ENCODE results near the gene CRY2.

DNA sequence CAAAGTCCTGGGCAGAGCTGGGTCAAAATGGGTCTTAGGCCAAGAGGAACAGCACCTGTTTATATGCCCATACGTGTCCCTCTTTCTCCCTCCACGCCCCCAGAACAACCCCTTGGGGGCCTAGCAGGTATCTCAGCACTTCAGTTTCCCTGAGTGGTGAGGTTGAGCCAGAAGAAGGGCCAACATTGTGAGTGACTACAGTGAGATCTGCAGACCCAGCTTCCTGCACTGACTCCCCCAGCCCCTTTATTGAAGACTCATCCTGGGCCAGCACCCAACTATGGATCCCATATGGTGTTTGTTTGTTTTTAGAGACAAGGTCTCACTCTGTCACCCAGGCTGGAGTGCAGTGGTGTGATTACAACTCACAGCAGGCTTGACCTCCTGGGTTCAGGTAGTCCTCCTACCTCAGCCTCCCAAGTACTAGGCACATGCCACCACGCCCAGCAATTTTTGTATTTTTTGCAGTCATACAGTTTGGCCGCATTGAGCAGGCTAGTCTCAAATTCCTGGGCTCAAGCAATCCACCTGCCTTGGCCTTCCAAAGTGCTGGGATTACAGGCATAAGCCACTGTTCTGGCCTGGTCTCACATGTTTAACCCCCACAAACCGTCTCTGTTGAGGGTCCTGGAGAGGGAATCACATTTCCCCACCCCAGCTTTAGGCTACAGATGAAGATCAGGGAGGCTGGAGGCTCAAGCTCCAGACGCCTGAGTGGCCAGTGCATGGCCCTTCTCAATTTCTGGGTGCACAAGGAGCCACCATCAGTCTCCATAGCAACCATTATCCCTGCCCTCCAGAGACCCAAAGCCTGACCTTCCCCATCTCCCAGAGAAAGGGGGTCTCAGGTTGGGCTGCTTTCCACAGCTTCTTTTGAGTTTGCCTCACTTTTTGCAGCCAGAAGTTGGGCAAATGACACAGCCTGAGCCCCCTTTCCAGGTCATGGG lies 73.5 kb downstream of the CRY2 start:
- TF ChIP-seq PATZ1 (CRISPR knock-in tag; IDR thresholded peaks at IDR 0.05; ENCODE audit: borderline replicate concordance) (no peak), ZNF70 (CRISPR knock-in tag; IDR thresholded peaks at IDR 0.05) (no peak), ISL1 (CRISPR knock-in tag; IDR thresholded peaks at IDR 0.05) (no peak), ZC3H10 (CRISPR knock-in tag; IDR thresholded peaks at IDR 0.05) (no peak), OSR1 (CRISPR knock-in tag; IDR thresholded peaks at IDR 0.05) (no peak), ZNF8 (CRISPR knock-in tag; IDR thresholded peaks at IDR 0.05) (no peak), TCF4 (CRISPR knock-in tag; IDR thresholded peaks at IDR 0.05; ENCODE audit: borderline replicate concordance) (no peak), ZNF565 (CRISPR knock-in tag; conservative IDR thresholded peaks at IDR 0.05; ENCODE audit: low read depth) (no peak), ZFP3 (CRISPR knock-in tag; IDR thresholded peaks at IDR 0.05) (no peak), ESRRG (CRISPR knock-in tag; IDR thresholded peaks at IDR 0.05) (no peak), PPARA (CRISPR knock-in tag; IDR thresholded peaks at IDR 0.05; ENCODE audit: borderline replicate concordance) (no peak)
- TF ChIP-seq, protein P1, sequence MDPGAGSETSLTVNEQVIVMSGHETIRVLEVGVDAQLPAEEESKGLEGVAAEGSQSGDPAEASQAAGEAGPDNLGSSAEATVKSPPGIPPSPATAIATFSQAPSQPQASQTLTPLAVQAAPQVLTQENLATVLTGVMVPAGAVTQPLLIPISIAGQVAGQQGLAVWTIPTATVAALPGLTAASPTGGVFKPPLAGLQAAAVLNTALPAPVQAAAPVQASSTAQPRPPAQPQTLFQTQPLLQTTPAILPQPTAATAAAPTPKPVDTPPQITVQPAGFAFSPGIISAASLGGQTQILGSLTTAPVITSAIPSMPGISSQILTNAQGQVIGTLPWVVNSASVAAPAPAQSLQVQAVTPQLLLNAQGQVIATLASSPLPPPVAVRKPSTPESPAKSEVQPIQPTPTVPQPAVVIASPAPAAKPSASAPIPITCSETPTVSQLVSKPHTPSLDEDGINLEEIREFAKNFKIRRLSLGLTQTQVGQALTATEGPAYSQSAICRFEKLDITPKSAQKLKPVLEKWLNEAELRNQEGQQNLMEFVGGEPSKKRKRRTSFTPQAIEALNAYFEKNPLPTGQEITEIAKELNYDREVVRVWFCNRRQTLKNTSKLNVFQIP (CRISPR knock-in tag; IDR thresholded peaks at IDR 0.05; ENCODE audit: borderline replicate concordance, low read depth), result no peak
- TF ChIP-seq, protein P2, sequence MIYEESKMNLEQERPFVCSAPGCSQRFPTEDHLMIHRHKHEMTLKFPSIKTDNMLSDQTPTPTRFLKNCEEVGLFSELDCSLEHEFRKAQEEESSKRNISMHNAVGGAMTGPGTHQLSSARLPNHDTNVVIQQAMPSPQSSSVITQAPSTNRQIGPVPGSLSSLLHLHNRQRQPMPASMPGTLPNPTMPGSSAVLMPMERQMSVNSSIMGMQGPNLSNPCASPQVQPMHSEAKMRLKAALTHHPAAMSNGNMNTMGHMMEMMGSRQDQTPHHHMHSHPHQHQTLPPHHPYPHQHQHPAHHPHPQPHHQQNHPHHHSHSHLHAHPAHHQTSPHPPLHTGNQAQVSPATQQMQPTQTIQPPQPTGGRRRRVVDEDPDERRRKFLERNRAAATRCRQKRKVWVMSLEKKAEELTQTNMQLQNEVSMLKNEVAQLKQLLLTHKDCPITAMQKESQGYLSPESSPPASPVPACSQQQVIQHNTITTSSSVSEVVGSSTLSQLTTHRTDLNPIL (CRISPR knock-in tag; IDR thresholded peaks at IDR 0.05; ENCODE audit: low read depth), result no peak

Measured in SK-N-SH treated with all-trans-retinoic acid at 6 μM for 48 hours (cell line).